Right ventricle myocardium inferior (tissue), 1 donor: Measurements from ENCODE around the gene TMEM266. TPM values are rescaled to one million over a fixed set of nuclear protein-coding genes. Genes with fewer than 3 reads are reported as not detected.

Experiments
- ATAC-seq: fragments of 200-7000 bp; cut with Tn5 transposase; one replicate; pipeline ENCODE4 v1.9.1; 2020; ENCODE audit warnings: mild to moderate bottlenecking, moderate library complexity
- DNase-seq: peaks from one replicate; pipeline ENCODE4 v3.0.0; 2021; ENCODE audit errors: missing footprints
- intact Hi-C: fragments of 100-400 bp; cut with DNase I; formaldehyde crosslinking; loops from one replicate; pipeline ENCODE4 v1.11.0; 2022
- total RNA-seq: library from RNA; stranded (reverse); fragmentation: NEBNext Ultra II Directional; extraction: Animal tissue kit (Norgen Biotek cat#: 25700); gene quantifications from one replicate; pipeline ENCODE4 v1.2.1, GENCODE V29; 2021
- donor health status: DM: no; HTN: yes; CAD: no; lungs with severe emphysema.

TMEM266 gene
- total RNA-seq, 1 donor from 2014 or later = not detected

DNA sequence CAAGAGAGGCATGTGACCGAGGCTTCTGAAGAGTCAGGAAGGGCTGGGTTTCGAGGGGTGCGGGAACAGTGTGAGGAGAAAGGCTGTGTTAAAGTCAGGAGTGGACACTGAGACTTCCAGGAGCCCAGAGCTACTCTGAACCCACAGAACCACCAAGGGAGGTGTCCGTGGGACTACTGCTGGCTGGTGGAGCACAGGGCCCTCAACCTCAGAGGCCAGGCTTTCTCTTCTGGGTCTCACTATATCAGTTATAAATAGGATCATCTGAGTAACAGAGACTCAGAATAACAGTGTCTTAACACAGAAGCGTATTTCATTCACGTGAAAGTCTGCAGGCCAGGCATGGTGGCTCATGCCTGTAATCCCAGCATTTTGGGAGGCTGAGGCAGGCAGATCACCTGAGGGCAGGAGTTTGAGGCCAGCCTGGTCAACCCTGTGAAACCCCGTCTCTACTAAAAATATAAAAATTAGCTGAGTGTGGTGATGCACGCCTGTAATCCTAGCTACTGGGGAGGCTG lies 113.6 kb downstream of the TMEM266 start:
- ATAC-seq (no peak), DNase-seq (no peak)
- intact Hi-C loops = no loop called here

DNA sequence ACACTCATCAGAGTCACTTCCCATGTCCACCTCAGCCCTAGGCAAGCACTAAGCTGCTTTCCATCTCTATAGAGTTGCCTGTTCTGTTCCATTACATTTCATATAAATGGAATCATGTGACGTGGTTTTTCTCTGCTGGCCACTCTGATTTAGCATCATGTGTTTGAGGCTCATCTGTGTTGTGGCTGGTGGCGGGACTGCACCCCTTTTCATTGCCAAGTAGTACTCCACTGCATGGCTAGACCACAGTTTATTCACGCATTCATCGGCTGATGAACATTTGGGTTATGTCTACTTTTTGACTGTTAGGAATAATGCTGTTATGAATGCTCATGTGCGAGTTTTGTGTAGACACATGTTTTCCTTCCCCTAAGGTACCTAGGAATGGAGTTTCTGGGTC lies 114.9 kb downstream of the TMEM266 start:
- intact Hi-C loops = no loop called here
- DNase-seq (no peak), ATAC-seq (no peak)

DNA sequence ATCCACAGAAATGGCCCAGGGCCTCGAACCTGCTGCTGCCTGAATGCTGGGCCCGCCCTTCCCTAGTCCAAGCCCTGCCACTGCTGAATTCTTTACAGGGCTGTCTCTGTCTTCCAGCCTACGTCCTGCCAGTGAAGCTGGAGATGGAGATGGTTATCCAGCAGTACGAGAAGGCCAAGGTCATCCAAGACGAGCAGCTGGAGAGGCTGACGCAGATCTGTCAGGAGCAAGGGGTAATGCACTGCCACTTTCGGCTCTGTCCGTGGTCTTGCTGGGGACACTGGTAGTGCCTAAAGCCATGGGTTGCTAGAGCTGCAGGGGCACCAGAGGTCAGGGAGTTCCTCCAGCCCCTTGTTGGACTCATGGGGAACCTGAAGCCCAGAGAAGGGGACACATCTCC lies 115.7 kb downstream of the TMEM266 start:
- ATAC-seq = no peak
- DNase-seq = no peak
- intact Hi-C loops = no loop called here

DNA sequence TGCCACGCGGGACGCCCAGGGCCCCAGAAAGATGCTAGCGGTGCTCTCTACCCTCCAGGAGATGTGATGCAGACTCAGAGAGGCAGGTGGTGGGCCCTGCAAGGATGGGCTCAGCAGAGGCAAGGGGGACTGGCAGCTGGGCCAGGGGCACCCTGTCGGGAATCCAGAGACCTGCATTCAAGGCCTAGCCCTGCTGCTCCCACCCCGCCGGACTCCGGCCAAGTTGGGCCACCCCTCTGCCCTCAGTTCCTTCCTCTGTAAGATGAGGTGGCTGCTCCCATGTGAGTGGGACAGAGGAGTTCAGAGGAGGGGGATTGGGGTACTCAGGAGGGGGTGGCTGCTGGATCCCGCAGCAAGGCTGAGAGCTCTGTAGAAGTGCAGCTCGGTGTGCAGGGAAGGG lies 116.3 kb downstream of the TMEM266 start:
- no peak for DNase-seq
- no peak for ATAC-seq
- intact Hi-C loops = no loop called here

DNA sequence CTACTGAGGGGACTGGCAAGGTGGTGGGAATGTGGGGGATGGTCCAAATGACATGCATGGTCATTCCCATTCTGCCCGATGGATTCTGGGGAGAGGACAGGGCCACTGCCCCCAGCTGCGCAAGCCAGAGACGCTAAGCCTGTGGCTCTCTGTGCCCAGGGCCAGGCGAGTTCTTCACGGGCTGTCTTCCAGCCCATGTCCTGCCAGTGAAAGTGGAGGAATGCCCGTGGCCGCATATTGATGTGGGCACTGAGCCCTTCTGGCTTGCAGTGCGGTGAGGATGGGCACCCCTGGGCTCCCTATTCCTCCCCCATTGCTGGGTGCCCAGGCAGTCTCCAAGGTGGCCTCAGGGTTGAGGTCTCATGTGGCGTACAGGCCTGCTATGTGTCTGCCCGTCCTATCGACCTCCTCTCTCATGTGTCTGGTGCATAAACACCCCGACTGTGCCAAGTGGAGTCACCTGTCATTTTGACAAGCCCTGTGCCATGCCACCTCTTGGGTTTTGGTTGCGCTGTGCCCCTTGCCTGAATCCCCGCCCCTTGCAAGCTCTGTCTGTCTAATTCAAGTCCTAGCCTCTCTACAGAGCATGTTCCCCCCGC lies 116.8 kb downstream of the TMEM266 start:
- DNase-seq (no peak), ATAC-seq (peak; percentile 6)

DNA sequence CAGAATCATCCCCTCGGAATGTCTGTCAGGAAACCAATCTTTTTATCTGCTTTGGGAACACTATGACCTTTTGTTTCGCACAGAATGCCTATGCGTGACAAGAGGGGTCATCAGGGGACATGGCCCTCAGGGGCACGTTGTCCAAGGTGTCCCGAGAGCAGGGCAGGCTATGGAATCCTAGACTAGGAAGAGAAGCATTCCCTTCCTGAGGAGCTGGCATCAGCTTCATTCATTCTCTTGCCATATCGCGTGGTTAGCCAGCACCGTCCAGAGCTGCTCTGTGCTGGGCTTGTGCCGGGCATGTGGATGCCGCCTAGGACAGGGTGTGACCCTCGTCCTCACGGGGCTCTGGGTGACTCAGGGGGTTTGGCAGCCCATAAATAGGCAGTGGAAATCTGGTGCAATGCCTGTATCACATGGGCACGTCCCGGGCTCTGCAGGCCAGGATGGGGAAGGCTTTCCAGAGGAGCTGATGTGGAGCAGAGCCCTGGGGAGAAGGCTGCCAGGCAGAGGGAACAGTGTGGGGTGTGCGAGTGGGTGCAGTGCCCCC lies 117.8 kb downstream of the TMEM266 start:
- intact Hi-C loops = no loop called here
- DNase-seq = no peak
- ATAC-seq = peak; percentile 90

More for the DNA sequence above, 116.8 kb downstream of the TMEM266 start:
- intact Hi-C loops = no loop called here

DNA sequence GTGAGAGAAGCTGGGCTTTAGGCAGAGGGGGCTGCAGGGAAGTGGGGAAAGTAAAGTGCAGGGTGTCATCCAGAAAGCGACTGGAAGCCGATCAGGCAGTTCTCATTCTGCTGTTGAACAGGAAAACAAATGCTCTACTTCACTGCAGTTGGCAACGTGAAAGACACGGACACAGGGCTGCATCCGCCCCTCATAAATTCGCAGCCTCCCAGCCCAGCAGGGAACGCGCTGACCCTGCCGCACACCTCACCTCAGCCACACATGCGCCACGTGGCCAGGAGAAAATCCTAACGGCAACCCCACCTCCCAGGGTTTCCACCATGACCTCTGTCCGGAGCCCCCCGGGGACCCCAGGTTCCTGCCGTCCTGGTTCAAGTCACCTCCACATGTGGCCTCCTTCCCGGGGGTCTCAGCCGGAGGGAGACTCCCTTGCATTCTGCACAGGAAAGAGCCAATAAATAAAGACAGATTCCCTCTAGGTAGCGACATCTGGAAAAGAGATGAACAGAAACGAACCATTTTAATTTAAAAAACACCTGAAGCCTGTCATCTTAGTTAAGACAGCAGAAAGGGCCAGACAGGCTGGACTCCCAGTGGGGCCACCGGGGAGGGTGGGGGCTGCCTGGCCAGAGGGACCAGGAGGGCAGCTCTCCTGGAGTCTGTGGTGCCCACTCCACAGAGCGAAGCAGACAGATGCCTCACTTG lies 118.7 kb downstream of the TMEM266 start:
- DNase-seq (no peak), ATAC-seq (no peak)
- intact Hi-C loops = no loop called here

DNA sequence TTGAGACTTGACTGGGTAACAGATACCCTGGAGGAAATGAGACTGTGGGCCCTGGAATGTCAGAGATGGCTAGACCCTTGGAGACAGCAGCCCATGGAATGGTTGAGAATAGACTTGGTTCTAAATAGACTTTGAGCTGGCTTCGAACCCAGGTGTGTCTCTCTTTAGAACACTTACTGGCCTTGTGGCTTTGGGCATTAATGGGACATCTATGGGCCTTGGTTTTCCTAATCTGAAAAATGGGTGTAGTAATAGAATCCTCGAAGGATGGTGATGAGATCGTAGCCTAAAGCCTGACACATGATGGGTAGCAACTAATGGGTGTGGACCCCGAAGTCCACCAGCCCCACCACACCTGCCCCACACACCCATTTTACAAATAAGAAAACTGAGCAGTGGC lies 119.2 kb downstream of the TMEM266 start:
- intact Hi-C loops = no loop called here
- ATAC-seq = no peak
- no peak for DNase-seq

DNA sequence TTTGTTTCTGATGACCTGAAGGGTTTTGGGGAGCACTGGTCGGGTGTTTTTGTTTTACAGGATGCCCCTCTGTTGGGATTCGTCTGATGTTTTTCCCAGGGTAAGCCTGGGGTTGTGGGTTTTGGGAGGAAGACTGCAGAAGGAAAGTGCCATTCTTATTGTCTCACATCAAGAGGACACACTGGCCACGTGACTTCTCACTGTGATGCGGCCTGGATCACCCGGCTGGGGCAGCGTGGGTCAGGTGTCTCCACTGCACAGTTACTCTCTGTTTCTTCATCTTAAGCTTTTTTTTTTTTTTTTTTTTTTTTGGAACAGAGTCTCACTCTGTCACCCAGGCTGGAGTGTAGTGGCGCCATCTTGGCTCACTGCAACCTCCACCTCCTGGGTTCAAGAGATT lies 120.5 kb downstream of the TMEM266 start:
- intact Hi-C loops = no loop called here
- ATAC-seq (no peak), DNase-seq (no peak)

DNA sequence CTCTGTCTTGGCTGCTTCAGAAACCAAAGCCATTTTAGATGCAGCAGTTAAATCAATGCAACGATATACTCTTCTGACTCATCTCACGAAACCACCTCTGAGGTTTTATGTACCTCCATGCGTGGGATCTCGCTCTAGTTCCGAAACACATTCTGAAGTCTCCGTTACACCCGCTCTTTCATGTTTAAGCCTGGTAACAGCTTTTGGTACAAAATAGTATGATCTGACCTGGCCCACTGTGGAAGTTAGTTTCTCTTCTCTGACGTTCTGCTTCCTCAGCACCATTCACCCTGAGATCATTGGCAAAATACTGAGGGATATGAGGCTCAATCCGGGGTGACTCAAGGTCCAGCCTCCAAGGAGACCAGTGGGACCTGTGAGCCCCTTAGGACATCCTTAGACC lies 121.9 kb downstream of the TMEM266 start:
- ATAC-seq = no peak
- no peak for DNase-seq
- intact Hi-C loops = no loop called here

DNA sequence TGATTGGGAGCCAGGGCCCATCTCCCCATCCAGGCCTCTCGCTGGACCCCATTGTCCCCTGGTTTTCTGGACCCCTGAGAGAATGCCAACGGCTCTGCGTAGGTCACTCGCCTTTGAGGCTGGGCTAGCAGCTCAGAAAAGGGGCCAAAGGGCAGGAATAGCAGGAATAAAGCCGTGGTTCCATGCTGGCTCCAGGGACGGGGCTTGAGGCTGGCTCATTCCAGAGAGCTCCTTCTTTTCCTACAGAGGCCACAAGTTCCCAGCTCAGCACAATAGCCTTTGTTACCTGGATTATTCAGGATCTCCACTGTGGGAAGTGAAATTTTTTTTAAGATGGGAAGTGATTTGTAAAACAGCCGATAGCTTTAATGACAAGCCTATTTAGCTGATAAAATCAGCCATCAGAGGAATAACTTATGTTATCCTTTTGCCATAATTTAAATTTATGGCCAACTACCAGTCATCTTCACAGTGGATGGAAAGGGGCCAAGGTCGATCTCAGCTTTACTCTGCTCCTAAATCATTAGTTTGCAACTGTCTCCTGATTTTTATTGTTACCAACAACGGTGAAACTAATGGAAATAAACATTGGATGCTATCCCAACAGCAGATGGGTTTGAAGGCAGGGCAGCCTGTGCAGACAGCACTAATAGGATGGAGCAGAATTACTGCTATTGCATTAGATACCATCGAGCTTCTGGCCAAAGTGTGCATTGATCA lies 124.3 kb downstream of the TMEM266 start:
- intact Hi-C loops = no loop called here
- DNase-seq (no peak), ATAC-seq (no peak)

DNA sequence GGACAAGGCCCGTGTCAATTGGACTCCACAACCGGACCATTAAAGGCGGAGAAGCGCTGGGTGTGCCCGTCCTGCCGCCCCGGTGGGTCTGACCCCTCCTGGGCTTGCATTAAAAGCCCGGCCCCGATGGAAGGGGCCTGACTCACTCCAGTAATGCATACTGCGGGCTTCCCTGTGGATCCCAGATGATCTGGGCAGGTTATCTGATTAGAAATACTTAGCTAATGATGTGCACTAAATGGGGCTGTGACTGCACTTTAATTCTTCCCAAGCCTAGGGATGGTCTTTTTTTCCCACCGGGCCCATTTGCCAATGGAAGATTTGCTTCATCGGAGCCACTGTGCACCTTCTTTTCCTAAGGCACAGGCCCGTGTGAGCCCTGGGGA lies 124.9 kb downstream of the TMEM266 start:
- no peak for DNase-seq
- intact Hi-C loops = no loop called here
- no peak for ATAC-seq

DNA sequence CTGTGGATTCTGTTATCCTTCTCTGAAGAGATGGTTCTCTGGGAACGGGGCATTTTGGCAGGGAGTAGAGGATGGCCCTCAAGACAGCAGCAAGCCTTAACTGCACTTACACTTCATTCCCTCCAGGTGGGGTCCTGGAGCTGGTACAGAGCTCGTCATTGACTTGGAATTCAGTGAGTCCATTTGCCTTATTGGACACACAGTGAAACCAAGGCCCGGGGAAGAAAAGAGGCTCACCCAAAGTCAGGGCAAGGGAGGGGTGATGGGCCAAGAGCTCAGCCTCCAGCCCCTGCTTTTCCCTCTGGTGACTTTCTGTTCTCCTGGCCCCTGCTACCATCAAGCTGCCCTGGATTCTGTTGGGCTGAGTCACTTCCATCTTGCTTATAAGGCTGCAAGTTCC lies 125.9 kb downstream of the TMEM266 start:
- intact Hi-C loops = no loop called here
- DNase-seq (no peak), ATAC-seq (no peak)

DNA sequence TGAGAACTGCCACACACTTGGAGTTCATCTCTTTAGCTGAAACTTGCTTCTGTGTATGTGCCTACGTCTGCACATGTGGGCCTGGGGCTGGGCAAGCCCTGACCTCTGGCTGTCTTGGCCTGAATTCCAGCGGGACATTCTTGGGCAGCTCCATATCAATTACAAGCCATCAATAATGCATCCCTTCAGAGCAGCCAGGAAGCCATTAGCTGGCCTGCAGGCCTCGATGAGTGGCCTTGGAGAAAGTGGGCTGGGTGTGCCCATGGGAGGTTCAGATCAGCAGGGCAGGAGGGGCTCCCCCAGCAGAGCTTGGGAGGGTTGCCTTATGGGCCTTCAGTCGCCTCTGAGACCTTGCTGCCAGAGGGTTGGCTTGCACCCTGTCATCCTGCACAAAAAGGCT lies 127.4 kb downstream of the TMEM266 start:
- intact Hi-C loops = no loop called here
- DNase-seq = no peak
- no peak for ATAC-seq

DNA sequence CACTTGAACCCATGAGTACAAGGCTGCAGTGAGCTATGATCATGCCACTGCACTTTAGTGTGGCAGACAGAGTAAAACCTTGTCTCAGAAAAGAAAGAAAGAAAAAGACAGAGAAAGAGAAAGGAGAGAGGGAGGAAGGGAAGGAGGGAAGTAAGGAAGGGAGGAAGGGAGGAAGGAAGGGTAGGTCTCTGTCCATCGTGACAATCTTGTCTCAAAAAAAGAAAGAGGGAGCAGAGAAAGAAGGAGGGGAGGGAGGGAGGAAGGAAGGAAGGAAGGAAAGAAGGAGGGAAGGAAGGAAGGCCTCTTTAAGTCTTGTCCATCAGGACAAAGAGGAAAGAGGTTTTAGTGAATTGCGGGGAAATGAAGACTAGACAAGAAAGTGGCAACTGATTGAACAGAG lies 129.3 kb downstream of the TMEM266 start:
- intact Hi-C loops = no loop called here
- ATAC-seq = no peak
- DNase-seq = no peak

DNA sequence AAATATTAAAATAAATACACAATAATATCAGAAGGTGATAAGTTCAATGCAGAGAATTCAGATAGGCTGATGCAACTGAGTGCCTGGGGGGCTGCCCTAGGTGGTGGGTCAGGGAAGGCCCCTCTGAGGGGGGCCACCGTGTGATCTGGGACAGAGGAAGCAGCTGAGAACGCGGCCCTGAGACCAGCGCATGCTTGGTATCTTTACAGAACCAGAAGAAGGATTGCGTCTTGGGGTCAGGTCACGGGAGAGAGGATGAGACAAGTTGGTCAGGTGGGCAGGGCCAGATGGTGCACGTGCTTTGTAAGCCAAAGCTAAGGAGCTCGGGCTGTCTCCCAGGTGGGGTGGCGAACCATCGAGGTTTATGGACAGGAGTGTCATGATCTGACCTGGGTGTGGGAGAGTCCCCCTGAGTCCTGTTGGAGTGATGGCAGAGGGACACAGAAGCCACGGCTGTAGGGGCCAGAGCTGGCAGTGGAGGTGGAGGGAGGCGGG lies 130.3 kb downstream of the TMEM266 start:
- ATAC-seq (no peak), DNase-seq (no peak)
- intact Hi-C loops = loop anchor here (2.0 to 10.0 kb wide), 3 partner anchors 97 to 675 kb away; no protein-coding TSS in a partner anchor

DNA sequence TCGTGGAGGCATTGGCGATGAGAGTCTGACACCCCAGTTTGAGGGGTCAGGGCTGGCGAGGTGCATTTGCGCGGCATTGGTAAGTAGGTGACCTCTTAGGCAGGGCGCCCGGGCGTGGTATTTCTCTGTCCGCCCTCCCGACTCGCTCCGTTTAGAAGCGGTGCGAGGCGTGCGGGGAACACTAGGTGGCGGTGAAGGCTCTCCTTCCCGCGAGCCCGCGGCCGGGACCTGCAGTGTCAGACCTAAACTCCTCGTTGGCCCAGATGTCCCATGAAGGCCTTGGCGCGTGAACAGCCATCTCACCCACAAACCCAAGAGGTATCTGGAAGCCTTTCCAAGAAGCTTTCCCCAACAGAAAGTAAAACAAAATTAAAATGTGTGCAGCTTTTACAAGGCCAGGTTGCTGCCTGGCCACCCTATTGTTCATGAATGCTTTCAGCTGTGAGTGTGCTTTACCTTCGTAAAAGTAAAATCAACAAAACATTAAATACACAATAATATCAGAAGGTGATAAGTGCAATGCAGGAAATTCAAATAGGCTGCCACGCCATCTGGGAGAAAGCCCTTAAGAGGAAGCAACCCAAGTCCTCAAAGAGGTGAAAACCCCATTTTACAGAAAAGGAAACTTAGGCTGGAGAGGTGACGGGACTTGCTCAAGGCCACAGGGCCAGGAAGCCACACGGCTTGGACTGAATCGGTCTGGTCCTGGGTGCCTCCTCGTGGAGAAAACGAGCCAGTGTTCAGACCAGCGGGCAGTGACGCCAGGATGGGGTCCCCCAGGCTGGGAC lies 131.2 kb downstream of the TMEM266 start:
- DNase-seq = peak; percentile 89
- intact Hi-C loops = loop anchor here (2.0 to 10.0 kb wide), 3 partner anchors 96 to 674 kb away; no protein-coding TSS in a partner anchor
- ATAC-seq = peak; percentile 90

DNA sequence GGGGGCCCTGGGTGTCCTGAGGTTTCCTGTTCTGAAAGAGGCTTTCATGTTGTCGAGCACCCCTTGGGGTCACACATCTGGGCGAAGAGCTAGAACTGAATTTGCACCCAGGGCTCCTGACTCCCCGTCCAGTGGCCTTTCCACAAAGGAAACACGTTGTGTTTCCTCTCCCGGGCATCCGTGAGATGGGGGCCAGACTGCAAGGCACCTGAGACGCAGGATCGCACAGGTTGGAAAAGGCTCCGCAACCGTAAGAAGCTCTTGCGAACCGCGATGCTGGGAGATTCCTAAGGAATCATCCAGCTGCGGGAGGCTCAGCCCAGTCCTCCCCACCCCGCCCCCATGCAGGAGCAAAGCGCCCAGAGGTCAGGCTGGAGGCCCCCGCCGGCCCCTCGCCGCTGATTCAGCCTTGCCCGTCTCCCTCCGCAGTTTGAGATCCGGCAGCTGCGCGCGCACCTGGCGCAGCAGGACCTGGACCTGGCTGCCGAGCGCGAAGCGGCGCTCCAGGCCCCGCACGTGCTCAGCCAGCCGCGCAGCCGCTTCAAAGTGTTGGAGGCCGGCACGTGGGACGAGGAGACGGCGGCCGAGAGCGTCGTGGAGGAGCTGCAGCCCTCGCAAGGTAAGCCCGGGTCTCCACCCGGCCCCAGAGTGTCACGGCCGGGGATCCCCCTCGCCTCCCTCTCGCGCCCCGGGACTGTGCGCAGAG lies 131.9 kb downstream of the TMEM266 start:
- ATAC-seq (no peak), DNase-seq (no peak)
- intact Hi-C loops = loop anchor here (2.0 to 10.0 kb wide), 3 partner anchors 95 to 673 kb away; no protein-coding TSS in a partner anchor
